Measurements from ENCODE around the gene CCHCR1. TPM values are rescaled to one million over a fixed set of nuclear protein-coding genes. Genes with fewer than 3 reads are reported as not detected.

The CCHCR1 gene
- polyA plus RNA-seq, 3 donors: 2.2 to 8.4 (median 2.8) TPM

GRCh38 chr6:31130751-31131150 is 26.9 kb downstream of the CCHCR1 start:
- Mint-ChIP-seq H3K36me3 (no peaks in the 10 kb centered on the region), H3K4me1 (no peaks in the 10 kb centered on the region), H3K27ac (no peak overlapping the region), H3K9me3 (peaks cover 0 to 2% (median 0%) of the 10 kb centered on the region in 7 donors), H3K27me3 (ENCODE audit: low read depth in 3 of 3) (peaks cover 4 to 8% (median 4%) of the 10 kb centered on the region in 3 donors), H3K4me3 (no peak overlapping the region)
- TF ChIP-seq, protein P1, sequence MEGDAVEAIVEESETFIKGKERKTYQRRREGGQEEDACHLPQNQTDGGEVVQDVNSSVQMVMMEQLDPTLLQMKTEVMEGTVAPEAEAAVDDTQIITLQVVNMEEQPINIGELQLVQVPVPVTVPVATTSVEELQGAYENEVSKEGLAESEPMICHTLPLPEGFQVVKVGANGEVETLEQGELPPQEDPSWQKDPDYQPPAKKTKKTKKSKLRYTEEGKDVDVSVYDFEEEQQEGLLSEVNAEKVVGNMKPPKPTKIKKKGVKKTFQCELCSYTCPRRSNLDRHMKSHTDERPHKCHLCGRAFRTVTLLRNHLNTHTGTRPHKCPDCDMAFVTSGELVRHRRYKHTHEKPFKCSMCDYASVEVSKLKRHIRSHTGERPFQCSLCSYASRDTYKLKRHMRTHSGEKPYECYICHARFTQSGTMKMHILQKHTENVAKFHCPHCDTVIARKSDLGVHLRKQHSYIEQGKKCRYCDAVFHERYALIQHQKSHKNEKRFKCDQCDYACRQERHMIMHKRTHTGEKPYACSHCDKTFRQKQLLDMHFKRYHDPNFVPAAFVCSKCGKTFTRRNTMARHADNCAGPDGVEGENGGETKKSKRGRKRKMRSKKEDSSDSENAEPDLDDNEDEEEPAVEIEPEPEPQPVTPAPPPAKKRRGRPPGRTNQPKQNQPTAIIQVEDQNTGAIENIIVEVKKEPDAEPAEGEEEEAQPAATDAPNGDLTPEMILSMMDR (IDR thresholded peaks at IDR 0.05): no peak
- Histone ChIP-seq H3K36me3 (replicated peaks in 1 of 2; ENCODE audit: control insufficient read depth in 1 of 2, insufficient read depth in 2 of 2, low read length in 2 of 2) (no peaks in the 10 kb centered on the region), H4K20me1 (ENCODE audit: insufficient read depth, low read length) (no peaks in the 10 kb centered on the region), H3K4me1 (ENCODE audit: control insufficient read depth in 1 of 2, insufficient read depth in 2 of 2, low read length in 2 of 2) (no peaks in the 10 kb centered on the region), H3K9me3 (replicated peaks in 1 of 2; ENCODE audit: control insufficient read depth in 1 of 2, insufficient read depth in 1 of 2, low read length in 2 of 2) (no peaks in the 10 kb centered on the region), H3K4me3 (replicated peaks in 1 of 3; ENCODE audit: low read depth in 2 of 3, low read length in 3 of 3) (no peak overlapping the region), H2AFZ (ENCODE audit: insufficient read depth, low read depth, low read length, poor library complexity, severe bottlenecking) (no peak overlapping the region), H3K79me2 (ENCODE audit: insufficient read depth, low read length) (no peaks in the 10 kb centered on the region), H3K4me2 (replicated peaks; ENCODE audit: extremely low read depth, low read length, poor library complexity, severe bottlenecking) (no peak overlapping the region), H3K27ac (ENCODE audit: low read depth in 1 of 2, low read length in 2 of 2) (no peak overlapping the region), H3K27me3 (ENCODE audit: control insufficient read depth in 2 of 2, insufficient read depth in 2 of 2, low read length in 2 of 2) (no peaks in the 10 kb centered on the region), H3K9ac (ENCODE audit: insufficient read depth, low read length, poor library complexity, severe bottlenecking) (no peak overlapping the region)
- intact Hi-C loops (cut with micrococcal nuclease): no loop called here
- WGBS (ENCODE audit: insufficient coverage): 90% methylated on average over 2 of the region's 3 CpGs
- no peak for DNase-seq

GRCh38 chr6:31129130-31129529 is 28.5 kb downstream of the CCHCR1 start:
- H3K27ac Mint-ChIP-seq: no peak overlapping the region
- H3K27me3 ChIP-seq (ENCODE audit: control insufficient read depth in 2 of 2, insufficient read depth in 2 of 2, low read length in 2 of 2): no peaks in the 10 kb centered on the region
- WGBS (ENCODE audit: insufficient coverage): 96% methylated on average over 3 of the region's 4 CpGs
- intact Hi-C loops (cut with micrococcal nuclease): no loop called here
- no peaks in the 10 kb centered on the region for H3K4me1 ChIP-seq (ENCODE audit: control insufficient read depth in 1 of 2, insufficient read depth in 2 of 2, low read length in 2 of 2)
- H3K79me2 ChIP-seq (ENCODE audit: insufficient read depth, low read length): no peaks in the 10 kb centered on the region
- no peak overlapping the region for H3K9ac ChIP-seq (ENCODE audit: insufficient read depth, low read length, poor library complexity, severe bottlenecking)
- no peak overlapping the region for H3K4me3 ChIP-seq (replicated peaks in 1 of 3; ENCODE audit: low read depth in 2 of 3, low read length in 3 of 3)
- H3K27ac ChIP-seq (ENCODE audit: low read depth in 1 of 2, low read length in 2 of 2): no peak overlapping the region
- H3K4me2 ChIP-seq (replicated peaks; ENCODE audit: extremely low read depth, low read length, poor library complexity, severe bottlenecking): no peak overlapping the region
- no peaks in the 10 kb centered on the region for H3K36me3 Mint-ChIP-seq
- no peaks in the 10 kb centered on the region for H4K20me1 ChIP-seq (ENCODE audit: insufficient read depth, low read length)
- peaks cover 2 to 8% (median 4%) of the 10 kb centered on the region in 3 donors for H3K27me3 Mint-ChIP-seq (ENCODE audit: low read depth in 3 of 3)
- no peak overlapping the region for H3K4me3 Mint-ChIP-seq
- no peak for DNase-seq
- no peak overlapping the region for H2AFZ ChIP-seq (ENCODE audit: insufficient read depth, low read depth, low read length, poor library complexity, severe bottlenecking)
- peaks cover 8% of the 10 kb centered on the region for H3K4me1 Mint-ChIP-seq
- peaks cover 0 to 2% (median 0%) of the 10 kb centered on the region in 7 donors for H3K9me3 Mint-ChIP-seq
- H3K36me3 ChIP-seq (replicated peaks in 1 of 2; ENCODE audit: control insufficient read depth in 1 of 2, insufficient read depth in 2 of 2, low read length in 2 of 2): no peaks in the 10 kb centered on the region
- no peaks in the 10 kb centered on the region for H3K9me3 ChIP-seq (replicated peaks in 1 of 2; ENCODE audit: control insufficient read depth in 1 of 2, insufficient read depth in 1 of 2, low read length in 2 of 2)
- TF ChIP-seq, protein P1 (IDR thresholded peaks at IDR 0.05): no peak
